ENCODE measurements around the gene DEFB123.
"Not testable (repeated sequence)": the region's sequence is repeated elsewhere in the genome, so short reads cannot be mapped to it uniquely, and the experiment has no call there.

Gene DEFB123, protein sequence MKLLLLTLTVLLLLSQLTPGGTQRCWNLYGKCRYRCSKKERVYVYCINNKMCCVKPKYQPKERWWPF

GRCh38 chr20:31440012-31440659, at the start of gene DEFB123:
DEFB123 (plus strand) TSS chr20:31440632; CDS start chr20:31440699, 67 bp downstream.
- DNase-seq = no peak

GRCh38 chr20:31392836-31393235, 47.6 kb upstream of the DEFB123 start:
- no peak for DNase-seq

- no peak for DNase-seq
These were observed 45.5 kb upstream of the DEFB123 start for GRCh38 chr20:31394900-31395299.

DNA sequence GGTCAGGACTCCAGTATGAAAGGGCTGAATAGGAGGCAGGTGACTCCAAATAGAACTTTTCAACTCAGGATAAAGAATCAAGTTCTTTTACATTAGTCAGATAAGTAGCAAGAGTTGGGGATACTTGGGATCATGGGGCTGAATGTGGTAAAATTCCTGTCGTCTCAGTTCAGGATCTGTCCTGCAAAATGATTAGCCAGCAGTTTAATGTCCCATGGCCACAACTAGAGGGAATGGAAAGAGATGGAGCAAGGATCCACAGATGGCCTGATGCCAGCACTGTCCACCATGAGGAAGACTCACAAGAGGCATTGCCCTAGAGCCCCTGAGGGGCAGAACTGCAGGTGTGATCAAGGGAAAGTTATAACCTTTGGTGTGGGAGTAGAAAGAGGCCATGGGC, 36.5 kb upstream of the DEFB123 start:
- DNase-seq = no peak

DNA sequence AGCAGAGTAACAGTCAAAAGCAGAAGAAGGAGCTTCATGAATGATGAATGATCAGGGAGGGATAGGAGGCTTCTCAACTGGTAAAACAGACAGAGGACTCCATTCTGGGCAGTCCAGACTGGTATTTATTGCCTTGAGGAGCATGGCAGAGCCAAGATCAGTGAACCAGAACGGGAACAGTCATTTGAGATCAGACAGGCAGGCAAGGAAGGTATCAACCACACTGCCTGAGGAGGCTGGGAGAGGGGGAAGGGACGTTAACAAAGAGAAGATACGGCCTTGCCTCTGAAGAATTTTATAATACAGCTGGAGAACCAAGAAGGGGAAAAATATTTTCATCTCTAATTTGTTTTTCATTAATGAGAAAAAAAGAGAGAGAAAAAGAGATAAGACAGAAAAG, 34.3 kb upstream of the DEFB123 start, which contains the start of gene DEFB121:
Gene DEFB121, minus strand, starts transcription at position 101 of the 400 bp plus-strand sequence. Its CDS starts 63 bp downstream, at position 38.
- DNase-seq = no peak

GRCh38 chr20:31410011-31410410, 30.4 kb upstream of the DEFB123 start:
- no peak for DNase-seq

GRCh38 chr20:31414381-31414780, 26.1 kb upstream of the DEFB123 start:
- DNase-seq = no peak

GRCh38 chr20:31415653-31416052, 24.8 kb upstream of the DEFB123 start:
- DNase-seq = no peak

DNA sequence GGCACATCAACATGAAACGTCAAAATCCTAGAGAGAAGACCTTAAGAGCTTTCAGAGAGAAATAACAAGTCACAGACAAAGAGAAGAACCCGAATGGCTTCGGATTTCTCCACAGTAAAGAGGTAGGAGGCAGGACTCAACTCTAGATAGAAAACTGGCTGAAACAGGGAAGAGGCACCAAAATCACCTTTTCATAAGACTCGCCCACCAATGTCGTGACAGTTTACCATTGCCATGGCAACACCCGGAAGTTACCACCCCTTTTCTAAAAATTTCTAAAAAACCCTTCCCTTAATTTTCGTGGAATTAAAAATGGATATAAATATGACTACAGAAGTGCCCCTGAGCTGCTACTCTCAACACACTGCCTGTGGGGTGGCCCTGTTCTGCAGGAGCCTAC, 22.1 kb upstream of the DEFB123 start:
- DNase-seq = no peak

DNA sequence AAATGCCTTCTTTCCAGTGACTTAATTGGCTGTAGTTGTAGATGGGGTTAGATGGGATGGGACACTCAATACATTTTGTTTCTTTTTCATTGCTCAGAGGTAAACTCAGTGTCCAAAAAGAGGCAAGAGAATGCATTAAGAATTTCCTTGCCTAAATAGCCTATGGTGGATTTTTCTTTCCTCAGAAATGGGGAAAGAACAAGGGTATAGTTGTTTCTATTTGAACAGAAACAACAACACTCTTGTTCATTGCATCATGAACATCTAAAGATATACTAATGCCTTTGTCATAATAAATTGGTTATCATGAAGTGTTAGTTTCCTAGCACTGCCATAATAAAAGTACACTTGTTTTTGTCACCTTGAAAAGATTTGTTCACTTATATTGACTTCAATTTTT, 14.6 kb upstream of the DEFB123 start:
- DNase-seq = no peak

DNA sequence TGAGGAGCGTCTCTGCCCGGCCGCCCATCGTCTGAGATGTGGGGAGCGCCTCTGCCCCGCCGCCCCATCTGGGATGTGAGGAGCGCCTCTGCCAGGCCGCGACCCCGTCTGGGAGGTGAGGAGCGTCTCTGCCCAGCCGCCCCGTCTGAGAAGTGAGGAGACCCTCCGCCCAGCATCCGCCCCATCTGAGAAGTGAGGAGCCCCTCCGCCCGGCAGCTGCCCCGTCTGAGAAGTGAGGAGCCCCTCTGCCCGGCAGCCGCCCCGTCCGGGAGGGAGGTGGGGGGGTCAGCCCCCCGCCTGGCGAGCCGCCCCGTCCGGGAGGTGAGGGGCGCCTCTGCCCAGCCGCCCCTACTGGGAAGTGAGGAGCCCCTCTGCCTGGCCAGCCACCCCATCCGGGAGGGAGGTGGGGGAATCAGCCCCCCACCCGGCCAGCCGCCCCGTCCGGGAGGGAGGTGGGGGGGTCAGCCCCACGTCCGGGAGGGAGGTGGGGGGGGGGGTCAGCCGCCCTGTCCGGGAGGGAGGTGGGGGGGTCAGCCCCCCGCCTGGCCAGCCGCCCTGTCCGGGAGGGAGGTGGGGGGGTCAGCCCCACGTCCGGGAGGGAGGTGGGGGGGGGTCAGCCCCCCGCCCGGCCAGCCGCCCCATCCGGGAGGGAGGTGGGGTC, 13.4 kb upstream of the DEFB123 start:
- DNase-seq = not testable (repeated sequence)

- not testable (repeated sequence) for DNase-seq
These were observed 12.9 kb upstream of the DEFB123 start for GRCh38 chr20:31427576-31427975.

- DNase-seq = no peak
These were observed 9.8 kb upstream of the DEFB123 start for GRCh38 chr20:31430568-31431115.

- no peak for DNase-seq
These were observed 5.8 kb downstream of the DEFB123 start for GRCh38 chr20:31446084-31446819.

- DNase-seq = no peak
These were observed 9.3 kb downstream of the DEFB123 start for GRCh38 chr20:31449511-31450414.

- DNase-seq = no peak
These were observed 12.1 kb downstream of the DEFB123 start for GRCh38 chr20:31452575-31452974.

DNA sequence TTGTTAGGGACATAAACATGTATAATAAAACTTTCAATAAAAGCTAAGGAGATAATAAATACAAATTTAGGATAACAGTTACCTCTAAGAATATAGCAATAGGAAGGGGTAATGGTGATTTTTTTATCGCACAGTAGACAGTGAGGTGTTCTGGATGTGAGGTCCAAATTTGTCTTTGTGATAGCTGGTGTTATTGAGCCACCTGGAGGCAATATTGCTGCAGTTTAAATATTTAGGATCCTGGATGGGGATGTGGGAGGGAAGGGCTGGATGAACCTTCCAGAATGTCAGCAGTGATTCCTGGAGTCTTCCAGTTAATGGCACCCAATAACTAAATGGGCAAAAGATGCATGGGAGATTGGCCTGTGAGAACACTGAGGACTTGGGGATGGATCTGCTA, 13.9 kb downstream of the DEFB123 start:
- no peak for DNase-seq

- not testable (repeated sequence) for DNase-seq
These were observed 30.5 kb downstream of the DEFB123 start for GRCh38 chr20:31470946-31471345.

GRCh38 chr20:31472395-31473330, 32.2 kb downstream of the DEFB123 start:
- peak; percentile 61 for DNase-seq

- no peak for DNase-seq
These were observed 33.1 kb downstream of the DEFB123 start for GRCh38 chr20:31473331-31474096.
